NB4 (cell line): Measurements from ENCODE around the gene ANKS1B.

ENCODE experiments used
- POLR2A ChIP-seq: IDR thresholded peaks from 2 replicates; pipeline ENCODE4 v1.6.1; 2011; ENCODE audit warnings: mild to moderate bottlenecking; ENCODE audit not compliant: insufficient read length; ENCODE audit errors: extremely low read depth
- TF ChIP-seq, protein P1 (sequence below): IDR thresholded peaks from 2 replicates; pipeline ENCODE4 v1.6.1; 2011; ENCODE audit warnings: low read depth, low read length

DNA sequence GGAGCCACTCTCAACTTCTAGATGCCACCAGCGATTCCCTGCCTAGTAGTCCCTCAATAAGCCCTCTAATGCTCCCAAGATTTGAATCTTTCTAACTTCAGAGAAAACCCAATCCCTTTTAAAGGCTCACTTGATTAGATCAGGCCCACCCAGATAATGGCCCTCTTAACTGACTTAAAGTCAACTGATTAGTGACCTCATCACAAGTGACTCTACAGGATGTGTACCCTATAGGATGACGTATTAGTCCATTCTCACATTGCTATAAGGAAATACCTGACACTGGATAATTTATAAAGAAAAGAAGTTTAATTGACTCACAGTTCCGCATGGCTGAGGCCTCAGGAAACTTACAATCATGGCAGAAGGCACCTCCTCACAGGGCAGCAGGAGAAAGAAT is 49.1 kb downstream of the ANKS1B start:
- TF ChIP-seq, protein P1, sequence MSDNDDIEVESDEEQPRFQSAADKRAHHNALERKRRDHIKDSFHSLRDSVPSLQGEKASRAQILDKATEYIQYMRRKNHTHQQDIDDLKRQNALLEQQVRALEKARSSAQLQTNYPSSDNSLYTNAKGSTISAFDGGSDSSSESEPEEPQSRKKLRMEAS = no peak
- TF ChIP-seq POLR2A = no peak
